CD4-positive, alpha-beta T cell (primary cell): Measurements from ENCODE around the gene CORT. TPM values are rescaled to one million over a fixed set of nuclear protein-coding genes. Genes with fewer than 3 reads are reported as not detected.
"Not testable (repeated sequence)": the region's sequence is repeated elsewhere in the genome, so short reads cannot be mapped to it uniquely, and the experiment has no call there.

Experiments
- ATAC-seq: fragments of 200-7000 bp; cut with Tn5 transposase; one replicate; pipeline ENCODE4 v1.10.0; 2022; ENCODE audit warnings: mild to moderate bottlenecking; ENCODE audit not compliant: poor library complexity
- CTCF ChIA-PET: fragments of 350-600 bp; sonication (Branson Sonifier 250); formaldehyde crosslinking; loops from one replicate; lab custom pipeline; 2021; ENCODE audit warnings: antibody characterized with exemption, inconsistent platforms; lab: Charles Lee
- POLR2A ChIA-PET: fragments of 350-600 bp; sonication (Branson Sonifier 250); formaldehyde crosslinking; loops from one replicate; lab custom pipeline; 2021; ENCODE audit warnings: antibody characterized with exemption, inconsistent platforms; lab: Charles Lee
- DNase-seq, 14 experiments: peaks; one replicate each; pipeline ENCODE4 v3.0.0-alpha.2; 2013 to 2020; ENCODE audit warnings: mixed read lengths in 2 of 14
- H3K27ac ChIP-seq, 2 donors: one replicate each; pipeline versions ENCODE4 v1.5.1 to v1.7.0; 2013; ENCODE audit warnings: low read length in 2 of 2, low read depth in 1 of 2, mild to moderate bottlenecking in 1 of 2
- H3K27me3 ChIP-seq, 2 experiments: 1 replicate in 1 of 2; 2 replicates in 1 of 2; pipeline versions ENCODE4 v1.6.1 to v1.7.0; 2013; ENCODE audit warnings: low read length in 2 of 2, control low read depth in 1 of 2, mild to moderate bottlenecking in 1 of 2, moderate library complexity in 1 of 2; ENCODE audit not compliant: insufficient read depth in 2 of 2, control insufficient read depth in 1 of 2
- H3K36me3 ChIP-seq: one replicate; pipeline ENCODE4 v1.6.1; 2013; ENCODE audit warnings: low read length, control low read depth; ENCODE audit not compliant: insufficient read depth
- H3K4me1 ChIP-seq: one replicate; pipeline ENCODE4 v1.6.1; 2013; ENCODE audit warnings: low read length, control low read depth; ENCODE audit not compliant: insufficient read depth
- H3K4me3 ChIP-seq: one replicate; pipeline ENCODE4 v1.5.1; 2013; ENCODE audit warnings: mild to moderate bottlenecking, low read length, moderate library complexity
- H3K9me3 ChIP-seq, 2 experiments: 1 replicate in 1 of 2; 2 replicates in 1 of 2; pipeline versions ENCODE4 v1.6.1 to v1.7.0; 2013; ENCODE audit warnings: low read length in 2 of 2, mild to moderate bottlenecking in 2 of 2, control low read depth in 1 of 2, moderate library complexity in 1 of 2; ENCODE audit not compliant: control insufficient read depth in 1 of 2, insufficient read depth in 1 of 2
- H3K27ac Mint-ChIP-seq: one replicate; pipeline ENCODE4 v1.8.0; 2020; ENCODE audit warnings: mixed read lengths
- H3K27me3 Mint-ChIP-seq: one replicate; pipeline ENCODE4 v1.8.0; 2021; ENCODE audit warnings: mixed read lengths
- H3K36me3 Mint-ChIP-seq: one replicate; pipeline ENCODE4 v1.8.0; 2021; ENCODE audit warnings: low read depth, mixed read lengths
- H3K4me1 Mint-ChIP-seq: one replicate; pipeline ENCODE4 v1.8.0; 2021; ENCODE audit warnings: low read depth, mixed read lengths
- H3K4me3 Mint-ChIP-seq: one replicate; pipeline ENCODE4 v1.8.0; 2020; ENCODE audit warnings: mild to moderate bottlenecking, mixed read lengths
- H3K9me3 Mint-ChIP-seq: one replicate; pipeline ENCODE4 v1.8.0; 2020; ENCODE audit warnings: mixed read lengths
- CTCF ChIP-seq: fragments of 200-600 bp; IDR thresholded peaks from one replicate; pipeline ENCODE4 v1.8.0; 2022; ENCODE audit warnings: antibody characterized with exemption, mild to moderate bottlenecking
- intact Hi-C, 2 experiments: fragments of 100-400 bp; cut with DNase I in 1 of 2; cut with micrococcal nuclease in 1 of 2; formaldehyde crosslinking; loops; one replicate each; pipeline versions ENCODE4 v1.15.1 to v1.9.0; 2023 to 2025; cut with DNase I, micrococcal nuclease
- total RNA-seq, 174 experiments: library from RNA in 2 of 174; stranded (reverse) in 2 of 174; gene quantifications; one replicate each; pipeline ENCODE4 v1.2.3 and lab custom pipeline; 2021 to 2026

CORT gene
- total RNA-seq, 2 experiments from 2014 or later: 0.25 TPM; not detected in 1

DNA sequence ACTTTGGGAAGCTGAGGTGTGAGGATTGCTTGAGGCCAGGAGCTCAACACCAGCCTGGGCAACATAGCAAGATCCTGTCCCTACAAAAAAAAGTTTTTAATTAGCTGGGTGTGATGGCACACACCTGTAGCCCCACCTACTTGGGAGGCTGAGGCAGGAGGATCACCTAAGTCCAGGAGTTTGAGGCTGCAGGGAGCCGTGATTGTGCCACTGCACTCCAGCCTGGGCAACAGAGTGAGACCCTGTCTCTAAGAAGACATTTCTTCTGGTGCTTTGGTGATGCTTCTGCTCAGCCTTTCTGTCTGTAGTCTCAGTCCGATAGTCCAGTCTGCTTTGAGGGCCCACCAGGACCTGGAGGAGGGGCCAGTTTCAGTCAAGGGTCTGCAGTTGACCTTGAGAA is 42.6 kb upstream of the CORT start:
- H3K4me3 Mint-ChIP-seq: no peak overlapping the region
- Histone ChIP-seq H3K4me3 (no peak overlapping the region), H3K27ac (no peak overlapping the region), H3K27me3 (no peaks in the 10 kb centered on the region), H3K9me3 (no peaks in the 10 kb centered on the region), H3K36me3 (peaks cover 71% of the 10 kb centered on the region), H3K4me1 (no peaks in the 10 kb centered on the region)
- peaks cover 76% of the 10 kb centered on the region for H3K36me3 Mint-ChIP-seq
- H3K9me3 Mint-ChIP-seq: no peaks in the 10 kb centered on the region
- POLR2A ChIA-PET: no interaction called here
- DNase-seq: no peak
- H3K27me3 Mint-ChIP-seq: no peaks in the 10 kb centered on the region
- no peak for ATAC-seq
- intact Hi-C loops: no loop called here
- no peaks in the 10 kb centered on the region for H3K4me1 Mint-ChIP-seq
- CTCF ChIA-PET: no interaction called here
- H3K27ac Mint-ChIP-seq: no peak overlapping the region
- no peak for TF ChIP-seq CTCF

DNA sequence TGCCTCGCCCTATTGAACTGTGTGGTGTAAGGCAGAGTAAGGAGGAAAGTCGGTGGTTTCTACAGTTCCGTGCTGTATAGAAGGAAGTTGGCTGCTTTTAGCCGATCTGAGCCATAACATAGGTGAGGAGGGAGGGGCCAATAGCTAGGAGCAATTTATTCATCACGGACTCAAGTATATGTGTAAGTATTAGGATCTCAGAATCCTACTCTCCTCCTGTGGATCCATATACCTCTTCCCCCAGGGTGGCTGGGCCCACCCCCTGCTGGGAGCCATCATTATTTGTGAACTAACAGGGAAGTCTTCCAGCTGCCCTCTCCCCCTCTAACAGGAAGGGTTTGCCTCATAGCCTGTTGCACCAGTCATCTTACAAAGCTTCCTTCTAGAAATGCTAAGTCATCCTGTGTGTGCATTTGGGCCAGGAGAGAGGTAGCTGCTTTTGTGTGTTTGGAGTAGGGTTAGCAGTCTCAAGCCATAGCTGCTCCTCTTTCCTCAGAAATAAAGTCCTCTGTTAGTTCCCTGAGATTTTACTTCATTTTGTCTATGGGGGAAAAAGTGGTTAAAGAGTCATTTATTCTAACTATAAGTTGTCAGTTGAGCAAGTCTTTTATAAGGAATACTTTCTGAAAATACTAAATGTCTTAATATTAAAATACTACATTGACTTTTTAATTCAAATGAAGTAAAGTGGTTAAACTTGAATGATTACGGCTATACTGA is 34.5 kb upstream of the CORT start:
- Histone ChIP-seq H3K27ac (no peak overlapping the region), H3K27me3 (no peaks in the 10 kb centered on the region), H3K9me3 (no peaks in the 10 kb centered on the region), H3K36me3 (peaks cover 56% of the 10 kb centered on the region), H3K4me3 (no peak overlapping the region), H3K4me1 (peaks cover 6% of the 10 kb centered on the region)
- ATAC-seq: peak; percentile 51
- H3K27ac Mint-ChIP-seq: peak overlapping the region; percentile 10
- H3K27me3 Mint-ChIP-seq: no peaks in the 10 kb centered on the region
- DNase-seq: peak in 3 of 14 experiments; percentile 21 to 46 (median 43)
- H3K4me1 Mint-ChIP-seq: peaks cover 5% of the 10 kb centered on the region
- intact Hi-C loops: no loop called here
- H3K4me3 Mint-ChIP-seq: no peak overlapping the region
- TF ChIP-seq CTCF: no peak
- ChIA-PET POLR2A (no interaction called here), CTCF (no interaction called here)
- H3K9me3 Mint-ChIP-seq: no peaks in the 10 kb centered on the region
- H3K36me3 Mint-ChIP-seq: peaks cover 89% of the 10 kb centered on the region

DNA sequence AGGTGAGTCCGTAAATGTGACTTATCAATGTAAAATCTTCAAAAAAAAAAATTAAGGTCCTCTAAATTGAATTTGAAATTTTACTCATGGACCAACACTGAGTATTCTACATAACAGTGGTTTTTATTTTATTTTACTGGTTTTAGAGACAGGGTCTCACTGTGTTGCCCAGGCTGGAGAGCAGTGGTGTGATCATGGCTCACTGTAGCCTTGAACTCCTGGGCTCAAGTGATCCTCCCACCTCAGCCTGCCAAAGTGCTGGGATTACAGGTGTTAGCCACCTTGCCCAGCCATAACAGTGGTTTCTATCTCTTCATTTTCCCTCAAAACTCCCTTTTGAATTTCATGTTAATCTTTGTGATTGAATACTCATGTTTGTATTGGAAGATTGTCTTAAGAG is 33.9 kb upstream of the CORT start:
- CTCF ChIA-PET, H3K4me1 ChIP-seq, H3K4me1 Mint-ChIP-seq, intact Hi-C loops, H3K27ac ChIP-seq, H3K27me3 Mint-ChIP-seq, H3K4me3 Mint-ChIP-seq, H3K27me3 ChIP-seq, H3K9me3 Mint-ChIP-seq, POLR2A ChIA-PET, H3K9me3 ChIP-seq, H3K27ac Mint-ChIP-seq, ATAC-seq, DNase-seq, H3K4me3 ChIP-seq: not testable (repeated sequence)
- peaks cover 54% of the 10 kb centered on the region for H3K36me3 ChIP-seq
- peaks cover 88% of the 10 kb centered on the region for H3K36me3 Mint-ChIP-seq

GRCh38 chr1:10418741-10419140 is 31.1 kb upstream of the CORT start:
- H3K4me3 ChIP-seq, H3K9me3 Mint-ChIP-seq, H3K4me1 ChIP-seq, H3K27ac ChIP-seq, H3K9me3 ChIP-seq, ATAC-seq, POLR2A ChIA-PET, H3K4me3 Mint-ChIP-seq, H3K4me1 Mint-ChIP-seq, intact Hi-C loops, H3K27ac Mint-ChIP-seq, H3K27me3 ChIP-seq, H3K27me3 Mint-ChIP-seq, DNase-seq: not testable (repeated sequence)
- H3K36me3 Mint-ChIP-seq: peaks cover 66% of the 10 kb centered on the region
- CTCF ChIA-PET: interaction anchor here (1.2 kb wide), 1 partner anchor 11 kb away, joined by 3 read pairs; the partner anchor contains the start of gene CENPS
- peaks cover 31% of the 10 kb centered on the region for H3K36me3 ChIP-seq
